HG03064 (cell line): ENCODE results near the gene ARMC9.

Experiments
- ATAC-seq: cut with Tn5 transposase; IDR thresholded peaks from one replicate; pipeline ENCODE4 v1.9.1; 2021; ENCODE audit warnings: low read depth; ENCODE audit not compliant: unreplicated experiment

Gene ARMC9

GRCh38 chr2:231376857-231377256 is 178.4 kb downstream of the ARMC9 start:
- no peak for ATAC-seq

GRCh38 chr2:231378026-231378722 is 179.7 kb downstream of the ARMC9 start:
- ATAC-seq, result no peak

- no peak for ATAC-seq
These were observed 181.1 kb downstream of the ARMC9 start for GRCh38 chr2:231379266-231380215.

GRCh38 chr2:231380307-231380706 is 181.9 kb downstream of the ARMC9 start:
- no peak for ATAC-seq

GRCh38 chr2:231380991-231381847 is 182.8 kb downstream of the ARMC9 start:
- no peak for ATAC-seq

GRCh38 chr2:231382116-231382515 is 183.7 kb downstream of the ARMC9 start:
- ATAC-seq, result no peak

- ATAC-seq, result no peak
These were observed 185.1 kb downstream of the ARMC9 start for GRCh38 chr2:231383416-231384108.

GRCh38 chr2:231384109-231384435 is 185.6 kb downstream of the ARMC9 start:
- no peak for ATAC-seq

- no peak for ATAC-seq
These were observed 186.5 kb downstream of the ARMC9 start for GRCh38 chr2:231384970-231385369.

GRCh38 chr2:231385429-231385828 is 187.0 kb downstream of the ARMC9 start:
- ATAC-seq, result no peak

- no peak for ATAC-seq
These were observed 188.0 kb downstream of the ARMC9 start for GRCh38 chr2:231386446-231386845.

- no peak for ATAC-seq
These were observed 189.7 kb downstream of the ARMC9 start for GRCh38 chr2:231387904-231388724.

- ATAC-seq, result no peak
These were observed 190.4 kb downstream of the ARMC9 start for GRCh38 chr2:231388725-231389346.

- no peak for ATAC-seq
These were observed 192.2 kb downstream of the ARMC9 start for GRCh38 chr2:231390667-231391066.

GRCh38 chr2:231391981-231392380 is 193.6 kb downstream of the ARMC9 start:
- ATAC-seq, result no peak

GRCh38 chr2:231392431-231393148 is 194.2 kb downstream of the ARMC9 start:
- no peak for ATAC-seq

- peak; percentile 36 for ATAC-seq
These were observed 195.0 kb downstream of the ARMC9 start for GRCh38 chr2:231393149-231394131.
